ENCODE measurements around the gene FAF2.
A peak's percentile ranks its signal among the peaks of the same experiment; 100 is the strongest.
"Not testable (repeated sequence)": the region's sequence is repeated elsewhere in the genome, so short reads cannot be mapped to it uniquely, and the experiment has no call there.

Gene FAF2

GRCh38 chr5:176541338-176542134 is 93.4 kb downstream of the FAF2 start:
- DNase-seq: peak in 1 of 56 donors; percentile 18

- DNase-seq: no peak
Measured at GRCh38 chr5:176542135-176542595, 94.0 kb downstream of the FAF2 start.

- peak in 1 of 56 donors; percentile 23 for DNase-seq
Measured at GRCh38 chr5:176542596-176543427, 94.6 kb downstream of the FAF2 start.

- peak in 38 of 56 donors; percentile 10 to 75 (median 36) for DNase-seq
Measured at GRCh38 chr5:176543428-176544182, 95.4 kb downstream of the FAF2 start.

GRCh38 chr5:176545388-176545736 is 97.2 kb downstream of the FAF2 start:
- no peak for DNase-seq

GRCh38 chr5:176545737-176546509 is 97.7 kb downstream of the FAF2 start:
- no peak for DNase-seq

GRCh38 chr5:176547802-176548201 is 99.6 kb downstream of the FAF2 start:
- no peak for DNase-seq

GRCh38 chr5:176548967-176549444 is 100.8 kb downstream of the FAF2 start, which contains the start of gene CDHR2:
Gene CDHR2, plus strand, starts transcription at chr5:176549342. Its CDS starts 16,011 bp downstream, at chr5:176565353.
- DNase-seq: no peak

GRCh38 chr5:176549871-176550270 is 101.7 kb downstream of the FAF2 start:
- DNase-seq: no peak

- DNase-seq: no peak
Measured at GRCh38 chr5:176550275-176550831, 102.2 kb downstream of the FAF2 start.

- DNase-seq: not testable (repeated sequence)
Measured at GRCh38 chr5:176550937-176551336, 102.8 kb downstream of the FAF2 start.

- DNase-seq: no peak
Measured at GRCh38 chr5:176552332-176552869, 104.2 kb downstream of the FAF2 start.

GRCh38 chr5:176553260-176554085 is 105.3 kb downstream of the FAF2 start:
- no peak for DNase-seq

GRCh38 chr5:176557846-176558245 is 109.7 kb downstream of the FAF2 start:
- DNase-seq: no peak
